MG63 (cell line): Measurements from ENCODE around the gene STRN4. TPM values are rescaled to one million over a fixed set of nuclear protein-coding genes. Genes with fewer than 3 reads are reported as not detected.

Experiments
- DNase-seq: peaks from one replicate; pipeline ENCODE4 v3.0.0-alpha.2; 2020
- H3K27me3 ChIP-seq: fragments of 250-450 bp; sonication (Bioruptor Pico); 2 replicates; pipeline ENCODE4 v1.5.1; 2020; ENCODE audit warnings: mild to moderate bottlenecking, moderate library complexity
- H3K36me3 ChIP-seq: fragments of 250-450 bp; sonication (Bioruptor Pico); 2 replicates; pipeline ENCODE4 v1.5.1; 2020; ENCODE audit warnings: mild to moderate bottlenecking, moderate library complexity
- H3K4me3 ChIP-seq: fragments of 250-450 bp; sonication (Bioruptor Pico); 2 replicates; pipeline ENCODE4 v1.5.1; 2020; ENCODE audit warnings: mild to moderate bottlenecking, moderate library complexity
- H3K9me3 ChIP-seq: fragments of 250-450 bp; sonication (Bioruptor Pico); 2 replicates; pipeline ENCODE4 v1.5.1; 2020; ENCODE audit warnings: mild to moderate bottlenecking, moderate library complexity
- total RNA-seq: library from RNA; depleted of rRNA; stranded (reverse); fragments of >200 nt; shearing (Covaris generic); gene quantifications from 2 replicates; pipeline ENCODE4 v1.2.3, GENCODE V29; 2014; ENCODE audit warnings: low replicate concordance

Gene STRN4
- total RNA-seq, 1 experiment from 2014 or later = 81.7 TPM

- H3K4me3 ChIP-seq = no peak overlapping the region
- no peaks in the 10 kb centered on the region for H3K9me3 ChIP-seq
- peaks cover 70% of the 10 kb centered on the region for H3K36me3 ChIP-seq
- no peak for DNase-seq
- no peaks in the 10 kb centered on the region for H3K27me3 ChIP-seq
These were observed 23.2 kb downstream of the STRN4 start for GRCh38 chr19:46723023-46723461.

- Histone ChIP-seq H3K27me3 (no peaks in the 10 kb centered on the region), H3K9me3 (no peaks in the 10 kb centered on the region), H3K4me3 (no peak overlapping the region), H3K36me3 (peaks cover 67% of the 10 kb centered on the region)
- DNase-seq = no peak
These were observed 23.7 kb downstream of the STRN4 start for GRCh38 chr19:46722421-46723022.

- Histone ChIP-seq H3K9me3 (no peaks in the 10 kb centered on the region), H3K4me3 (no peak overlapping the region), H3K27me3 (no peaks in the 10 kb centered on the region), H3K36me3 (peaks cover 62% of the 10 kb centered on the region)
- no peak for DNase-seq
These were observed 24.3 kb downstream of the STRN4 start for GRCh38 chr19:46722004-46722380.

DNA sequence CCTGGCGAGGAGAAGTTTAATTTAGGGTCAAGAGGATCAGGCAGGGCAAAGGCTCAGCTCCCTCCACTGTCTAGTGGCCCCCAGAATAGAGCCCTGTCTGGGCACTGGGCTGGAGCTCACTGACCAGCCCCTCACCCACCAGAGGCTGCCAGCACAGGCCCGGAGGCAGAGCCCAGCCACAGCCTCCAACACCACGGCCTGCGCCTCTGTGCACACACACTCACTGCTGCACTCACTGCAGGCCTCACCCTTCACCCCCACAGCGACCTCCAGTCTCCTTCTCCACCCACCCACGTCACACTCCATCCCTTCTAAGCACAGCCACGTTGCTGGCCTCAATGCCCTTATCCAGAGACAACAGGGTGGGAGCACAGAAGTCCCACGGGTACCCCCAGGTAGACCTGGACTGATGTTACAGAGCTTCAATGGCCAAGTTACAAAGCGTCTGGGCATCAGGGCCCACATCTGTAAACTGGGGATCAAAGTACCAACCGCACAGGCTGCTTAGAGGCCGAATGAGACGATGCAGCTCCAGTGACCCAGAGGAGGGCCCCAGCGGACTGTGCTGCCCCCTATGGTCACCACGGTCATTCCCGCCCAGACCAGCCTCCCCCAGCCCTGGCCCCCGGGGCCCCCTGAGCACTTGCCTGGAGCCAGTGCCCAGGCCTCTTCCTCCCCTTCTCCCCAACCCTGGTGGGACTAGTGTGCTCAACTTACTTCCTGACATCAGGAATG, 24.8 kb downstream of the STRN4 start:
- H3K4me3 ChIP-seq = no peak overlapping the region
- H3K36me3 ChIP-seq = peaks cover 56% of the 10 kb centered on the region
- no peak for DNase-seq
- no peaks in the 10 kb centered on the region for H3K9me3 ChIP-seq
- H3K27me3 ChIP-seq = no peaks in the 10 kb centered on the region

GRCh38 chr19:46720503-46721239, 25.6 kb downstream of the STRN4 start:
- DNase-seq = no peak
- H3K4me3 ChIP-seq = no peak overlapping the region
- H3K36me3 ChIP-seq = peaks cover 51% of the 10 kb centered on the region
- no peaks in the 10 kb centered on the region for H3K9me3 ChIP-seq
- H3K27me3 ChIP-seq = no peaks in the 10 kb centered on the region

DNA sequence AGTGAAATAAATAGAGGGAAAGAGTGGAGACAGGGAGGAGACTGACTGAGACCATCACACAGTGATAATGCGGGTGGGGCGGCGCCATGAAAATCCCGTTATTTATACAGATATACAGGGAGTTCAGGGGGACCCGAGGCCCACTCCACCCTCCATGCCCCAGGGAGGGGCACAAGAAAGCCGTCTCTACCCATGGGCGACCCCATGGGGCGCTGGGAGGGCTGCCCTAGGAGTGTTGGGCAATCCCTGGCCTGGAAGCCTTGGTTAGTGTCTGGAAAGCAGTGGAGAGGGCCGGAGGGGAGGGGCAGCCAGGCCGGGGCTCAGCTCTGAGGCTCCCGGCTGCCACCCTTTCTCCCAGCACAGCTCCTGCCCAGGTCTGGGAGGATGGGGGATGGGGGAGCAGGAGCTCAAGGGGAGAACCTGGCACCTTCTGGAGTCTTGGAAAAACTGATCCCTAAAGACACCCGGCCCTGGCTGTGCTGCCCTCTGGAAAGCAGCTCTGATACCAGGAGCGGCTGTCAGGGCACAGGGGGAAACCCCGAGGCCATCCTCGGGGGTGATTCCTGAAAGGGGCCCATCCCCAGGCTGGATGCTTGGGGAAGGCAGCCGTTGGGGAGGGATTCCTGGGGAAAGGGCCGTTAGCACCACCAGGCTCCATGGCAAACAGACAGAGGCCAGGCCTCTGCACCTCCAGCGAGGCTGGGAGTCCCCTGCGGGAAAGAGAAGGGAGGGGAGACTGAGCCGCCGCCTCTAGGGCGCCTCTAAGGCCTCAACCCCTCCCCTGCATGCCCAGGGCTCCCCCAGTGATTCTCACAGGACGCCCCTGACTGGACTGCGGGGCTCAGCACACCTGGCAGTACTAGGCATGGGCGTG, 26.4 kb downstream of the STRN4 start:
- no peaks in the 10 kb centered on the region for H3K9me3 ChIP-seq
- H3K36me3 ChIP-seq = peaks cover 48% of the 10 kb centered on the region
- H3K4me3 ChIP-seq = no peak overlapping the region
- no peak for DNase-seq
- H3K27me3 ChIP-seq = no peaks in the 10 kb centered on the region

DNA sequence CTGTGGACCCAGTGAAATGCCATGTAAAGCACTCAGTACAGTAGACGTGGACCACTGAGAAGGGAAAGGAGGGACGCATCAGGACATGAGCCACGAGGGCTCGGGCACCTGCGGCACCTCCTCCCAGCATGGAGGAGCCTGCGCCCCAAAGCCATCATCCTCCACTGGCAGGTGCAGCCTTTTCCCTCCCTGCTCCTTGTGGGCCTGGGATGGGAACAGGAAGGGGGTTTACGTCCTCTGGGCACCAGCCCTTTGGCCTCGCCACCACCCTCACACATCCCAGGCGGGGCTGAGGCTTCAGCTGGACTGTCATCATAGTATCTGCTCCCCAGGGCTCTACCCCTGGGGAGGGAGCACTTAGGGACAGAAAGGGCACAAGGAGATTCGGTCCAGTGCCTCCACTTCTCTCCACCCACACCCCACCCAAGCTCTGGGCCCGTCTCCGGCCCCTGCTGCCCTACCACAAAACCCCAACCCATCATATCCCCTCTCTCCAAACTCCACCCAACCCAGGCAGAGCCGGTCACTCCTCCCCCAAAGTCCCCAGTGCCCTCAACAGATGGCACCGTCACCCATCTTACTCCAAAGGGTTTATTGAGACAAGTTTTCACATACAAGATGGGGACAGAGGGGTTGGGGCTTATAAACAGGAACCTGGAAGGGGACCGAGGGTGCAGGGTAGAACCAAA, 27.2 kb downstream of the STRN4 start:
- no peak for DNase-seq
- no peaks in the 10 kb centered on the region for H3K27me3 ChIP-seq
- no peaks in the 10 kb centered on the region for H3K9me3 ChIP-seq
- peaks cover 41% of the 10 kb centered on the region for H3K36me3 ChIP-seq
- H3K4me3 ChIP-seq = no peak overlapping the region

DNA sequence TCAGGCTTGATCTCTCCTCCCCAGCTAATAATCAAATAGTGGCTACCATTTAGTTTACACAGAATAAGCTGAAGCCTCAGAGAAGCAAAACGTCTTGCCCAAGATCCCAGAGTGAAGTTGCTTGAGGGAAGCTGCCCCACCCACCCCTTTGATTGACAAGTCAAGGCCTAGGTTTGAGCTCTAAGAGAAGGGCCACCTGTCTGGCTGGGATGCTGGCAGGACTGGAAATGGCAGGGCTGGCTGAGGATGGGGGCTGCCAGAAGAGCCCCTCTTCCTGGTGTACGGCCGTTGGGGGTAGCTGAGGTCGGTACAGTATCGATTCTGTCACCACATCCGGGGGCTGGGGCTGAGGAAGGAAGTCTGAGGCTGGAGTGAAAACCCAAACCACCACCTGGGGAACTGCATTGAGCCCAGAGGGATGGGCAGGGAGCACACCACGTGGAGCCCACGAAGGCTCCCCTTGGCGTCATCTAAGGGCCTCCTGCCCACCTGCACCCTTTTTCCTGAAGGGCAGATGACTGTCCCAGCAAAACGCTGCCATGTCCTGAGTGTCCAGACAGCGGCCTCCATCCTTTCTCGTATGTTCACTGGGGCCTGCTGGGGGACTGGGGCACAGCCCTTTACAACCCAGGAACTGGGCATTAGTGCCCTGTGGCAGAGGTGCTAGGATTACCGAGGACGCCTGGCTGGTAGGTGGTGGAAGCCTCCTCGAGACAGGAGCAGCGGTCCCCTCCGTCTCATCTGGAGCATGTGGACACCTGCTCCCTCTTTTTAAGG, 27.9 kb downstream of the STRN4 start:
- no peak for DNase-seq
- no peaks in the 10 kb centered on the region for H3K27me3 ChIP-seq
- H3K4me3 ChIP-seq = no peak overlapping the region
- peaks cover 35% of the 10 kb centered on the region for H3K36me3 ChIP-seq
- no peaks in the 10 kb centered on the region for H3K9me3 ChIP-seq

- Histone ChIP-seq H3K9me3 (no peaks in the 10 kb centered on the region), H3K36me3 (peaks cover 30% of the 10 kb centered on the region), H3K27me3 (no peaks in the 10 kb centered on the region), H3K4me3 (no peak overlapping the region; the same call in 1 of the 2 replicates)
- no peak for DNase-seq
These were observed 28.5 kb downstream of the STRN4 start for GRCh38 chr19:46717716-46718143.

DNA sequence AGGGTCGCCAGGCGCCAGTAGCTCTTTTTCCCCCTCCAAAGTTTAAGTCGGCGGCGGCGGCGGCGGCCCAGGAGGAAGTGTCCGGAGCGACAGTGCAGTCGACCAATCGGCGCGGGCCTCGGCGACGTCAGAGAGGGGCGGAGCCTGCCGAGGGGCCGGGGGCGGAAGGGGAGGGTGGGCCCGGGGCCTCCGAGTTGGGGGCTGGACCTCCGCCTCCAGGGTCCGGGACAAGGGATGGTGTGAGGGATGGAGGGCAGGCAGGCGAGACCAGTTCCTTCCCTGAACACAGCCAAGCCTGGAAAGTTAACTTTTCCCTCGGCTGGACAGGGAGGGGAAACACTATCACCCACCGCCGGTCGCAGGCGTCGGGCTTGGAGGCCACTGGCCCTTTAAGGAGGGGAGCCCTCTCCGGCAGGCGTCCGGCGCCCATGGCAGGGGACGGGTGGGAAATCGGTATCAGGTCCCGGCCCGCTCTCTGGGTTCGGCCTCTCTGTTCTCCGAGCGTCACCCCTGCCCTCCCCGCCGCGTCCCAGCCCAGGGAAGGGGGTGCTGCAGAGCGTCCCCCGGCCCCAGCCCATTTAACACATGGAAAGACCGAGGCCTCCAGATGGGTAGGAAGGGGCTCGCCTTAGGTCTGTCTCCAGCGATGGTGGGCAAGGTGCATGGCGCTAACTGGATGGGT, 29.1 kb downstream of the STRN4 start, which contains the start of gene PRKD2:
Gene PRKD2, minus strand, starts transcription at position 81 of the 682 bp plus-strand sequence. CDS start 744 bp downstream, outside the sequence.
- peaks cover 25% of the 10 kb centered on the region for H3K36me3 ChIP-seq
- no peaks in the 10 kb centered on the region for H3K9me3 ChIP-seq
- H3K27me3 ChIP-seq = no peaks in the 10 kb centered on the region
- H3K4me3 ChIP-seq = peak within 1 kb of the TSS; percentile 82
- peak; percentile 90 for DNase-seq

DNA sequence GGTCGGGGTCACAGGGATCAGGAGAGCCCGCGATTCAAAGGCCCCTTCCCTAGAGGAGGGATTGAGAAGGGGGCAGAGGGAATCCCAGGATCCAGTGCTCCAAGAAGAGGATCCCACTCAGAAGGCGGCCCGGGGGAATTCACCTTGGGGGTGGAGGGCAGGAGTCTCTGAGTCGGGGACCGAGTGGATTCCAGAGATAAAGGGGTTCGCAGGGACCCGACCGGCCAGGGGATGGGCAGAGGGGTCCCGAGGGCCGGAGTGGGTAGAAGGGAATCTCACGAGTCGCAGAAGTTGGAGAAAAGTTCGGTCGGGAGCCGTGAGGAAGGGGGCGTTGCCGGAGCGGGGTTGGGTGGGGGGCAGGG, 29.6 kb downstream of the STRN4 start:
- peaks cover 20% of the 10 kb centered on the region for H3K36me3 ChIP-seq
- no peaks in the 10 kb centered on the region for H3K27me3 ChIP-seq
- peak overlapping the region; percentile 82 for H3K4me3 ChIP-seq
- no peak for DNase-seq
- H3K9me3 ChIP-seq = no peaks in the 10 kb centered on the region

DNA sequence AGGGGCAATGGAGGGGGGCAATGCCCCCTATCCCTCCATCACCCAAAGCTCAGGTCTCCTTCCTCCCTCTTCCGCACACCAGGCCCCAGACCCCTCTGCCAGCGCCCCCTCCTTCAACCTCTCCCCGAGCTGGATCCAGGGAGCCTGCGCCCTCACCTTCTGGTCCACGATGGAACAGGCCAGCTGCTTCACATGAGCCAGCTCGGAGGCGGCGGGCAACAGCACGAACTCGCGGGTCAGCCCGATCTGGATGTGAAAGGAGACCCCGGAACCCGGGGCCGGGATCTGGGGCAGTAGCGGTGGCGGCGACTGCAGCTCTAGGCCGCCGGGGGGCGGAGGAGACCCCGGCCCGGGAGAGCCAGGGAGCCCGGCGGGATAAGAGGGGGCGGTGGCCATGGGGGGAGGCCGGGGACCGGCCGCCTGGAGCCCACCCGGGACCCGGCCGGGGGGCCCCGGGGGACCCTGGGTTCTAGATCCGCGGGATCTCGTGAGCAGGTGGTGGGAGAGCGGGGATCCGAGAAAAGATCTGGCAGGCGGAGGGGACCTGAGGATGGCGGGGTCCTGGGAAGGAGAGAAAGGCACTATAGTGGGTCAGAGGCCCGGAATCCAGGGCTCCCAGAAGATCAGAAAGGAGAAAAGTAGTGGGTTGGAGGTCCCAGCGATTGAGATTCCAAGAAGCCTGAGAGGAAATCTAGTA, 30.1 kb downstream of the STRN4 start:
- Histone ChIP-seq H3K36me3 (peaks cover 20% of the 10 kb centered on the region), H3K27me3 (no peaks in the 10 kb centered on the region), H3K4me3 (peak overlapping the region; percentile 82), H3K9me3 (no peaks in the 10 kb centered on the region)
- peak; percentile 31 for DNase-seq

- peaks cover 18% of the 10 kb centered on the region for H3K36me3 ChIP-seq
- no peak for DNase-seq
- no peaks in the 10 kb centered on the region for H3K27me3 ChIP-seq
- peak overlapping the region; percentile 82 for H3K4me3 ChIP-seq
- no peaks in the 10 kb centered on the region for H3K9me3 ChIP-seq
These were observed 30.7 kb downstream of the STRN4 start for GRCh38 chr19:46715620-46715974.

DNA sequence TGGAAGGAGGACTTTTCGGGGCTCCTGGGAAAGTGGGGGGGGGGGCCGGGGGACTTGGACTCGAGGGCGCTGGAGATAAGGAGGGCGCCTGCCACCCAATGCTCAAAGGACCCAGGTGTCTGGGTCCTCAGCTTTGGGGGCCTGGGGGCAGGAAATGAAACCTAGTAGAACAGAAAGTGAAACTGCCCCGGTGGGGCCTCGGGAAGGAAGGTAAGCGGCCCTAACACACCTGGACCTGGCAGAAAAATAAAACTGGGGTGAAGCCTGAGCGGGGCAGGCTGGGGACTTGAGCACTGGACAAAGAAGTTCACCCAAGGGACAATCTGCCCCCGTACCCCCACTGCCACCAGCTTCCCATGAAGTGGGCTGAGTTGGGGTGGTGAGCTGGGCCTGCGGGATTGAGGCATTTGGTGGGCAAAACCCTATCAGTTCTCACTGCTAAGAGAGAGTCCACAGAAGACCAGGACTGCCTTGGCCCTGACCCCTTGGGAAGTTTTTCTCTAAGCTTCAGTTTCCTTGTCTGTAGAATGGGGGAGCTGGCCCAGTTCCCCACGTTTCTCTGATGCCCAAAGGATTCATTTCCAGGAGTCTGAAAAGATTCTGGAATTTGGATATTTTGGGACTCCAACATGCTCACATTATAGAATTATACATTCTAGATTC, 31.7 kb downstream of the STRN4 start:
- Histone ChIP-seq H3K4me3 (peak overlapping the region; percentile 82), H3K36me3 (peaks cover 14% of the 10 kb centered on the region), H3K27me3 (no peaks in the 10 kb centered on the region), H3K9me3 (no peaks in the 10 kb centered on the region)
- no peak for DNase-seq
